ENCODE results near the gene MBLAC1.

DNA sequence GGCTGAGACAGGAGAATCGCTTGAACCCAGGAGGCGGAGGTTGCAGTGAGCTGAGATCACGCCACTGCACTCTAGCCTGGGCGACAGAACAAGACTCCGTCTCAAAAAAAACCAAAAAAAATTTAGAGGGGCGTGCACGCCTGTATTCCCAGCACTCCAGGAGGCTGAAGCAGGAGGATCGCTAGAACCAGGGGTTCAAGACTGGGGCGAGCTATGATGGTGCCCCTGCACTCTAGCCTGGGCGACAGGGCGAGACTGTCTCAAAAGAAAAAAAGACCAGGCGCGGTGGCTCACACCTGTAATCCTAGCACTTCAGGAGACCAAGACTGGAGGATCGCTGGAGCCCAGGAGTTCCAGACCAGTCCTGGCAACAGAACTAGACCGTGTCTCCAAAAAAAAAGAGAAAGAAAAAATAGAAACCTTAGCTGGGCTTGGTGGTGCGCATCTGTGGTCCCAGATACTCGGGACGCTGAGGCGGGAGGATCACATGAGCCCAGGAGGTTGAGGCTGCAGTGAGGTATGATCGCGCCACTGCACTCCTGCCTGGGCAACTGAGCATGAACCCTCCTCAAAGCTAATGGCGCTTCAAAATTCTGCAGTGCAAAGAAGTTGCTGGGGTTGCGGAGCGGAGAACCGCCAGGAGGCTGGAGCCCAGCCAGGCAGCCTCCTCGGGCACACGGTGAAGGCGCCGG lies 382 bp upstream of the MBLAC1 start:
- TF ChIP-seq SP1 (IDR thresholded peaks at IDR 0.05) (no peak), FOXA1 (IDR thresholded peaks at IDR 0.05) (no peak)

Data from HEK293T (cell line).